ENCODE measurements around the gene DEPP1.

The DEPP1 gene

DNA sequence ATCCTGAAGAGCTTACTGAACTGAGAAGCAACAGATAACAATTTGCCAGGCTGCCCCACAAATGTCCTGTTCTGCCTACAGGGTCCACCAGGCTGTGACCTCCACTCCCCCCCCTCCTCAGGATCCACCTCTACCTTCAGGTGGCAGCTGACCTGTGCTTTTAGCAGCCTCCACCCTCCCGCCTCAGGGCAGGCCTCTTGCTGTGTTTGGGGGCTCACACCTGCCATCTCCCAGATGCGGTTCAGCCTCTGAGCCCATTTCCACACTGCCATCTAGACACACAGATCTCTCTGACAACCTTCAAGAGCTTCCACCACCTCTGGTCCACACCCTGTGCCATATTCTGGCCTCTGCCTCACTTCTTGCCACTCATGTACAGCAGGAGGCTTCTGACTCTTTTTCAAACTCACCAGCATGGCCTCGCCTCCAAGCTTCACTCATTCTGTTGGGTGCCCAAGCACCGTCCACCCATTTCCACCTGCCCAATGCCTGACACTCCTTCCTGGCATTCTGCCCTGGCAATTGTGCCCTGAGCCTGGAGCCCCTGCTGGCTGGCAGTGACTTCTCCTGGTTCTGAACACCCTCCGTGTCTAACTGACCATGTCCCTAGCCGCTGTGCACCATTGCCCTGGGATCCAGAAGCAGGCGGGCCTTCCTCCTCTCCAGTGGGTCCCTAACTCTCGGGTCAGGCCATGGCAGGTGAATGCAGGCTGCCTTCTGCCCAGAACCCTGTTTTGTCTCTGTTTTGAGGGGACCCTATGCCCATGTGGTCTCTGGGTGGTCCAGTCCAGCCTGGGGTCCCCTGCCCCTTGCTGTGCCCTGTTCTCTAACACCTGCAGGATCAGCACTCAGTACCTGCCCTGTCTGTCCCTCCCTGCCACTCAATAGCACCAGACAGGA lies 49.0 kb downstream of the DEPP1 start:
- no peak for DNase-seq (ENCODE audit: low read depth)
- no peak for TF ChIP-seq CTCF (conservative IDR thresholded peaks at IDR 0.05; ENCODE audit: low read depth, low read length)
- H3K4me3 ChIP-seq (ENCODE audit: low read length) = no peak overlapping the region

- DNase-seq (ENCODE audit: low read depth) = no peak
- H3K4me3 ChIP-seq (ENCODE audit: low read length) = no peak overlapping the region
- TF ChIP-seq CTCF (conservative IDR thresholded peaks at IDR 0.05; ENCODE audit: low read depth, low read length) = no peak
These were observed 50.1 kb downstream of the DEPP1 start for GRCh38 chr10:44928462-44928861.

- no peak for TF ChIP-seq CTCF (conservative IDR thresholded peaks at IDR 0.05; ENCODE audit: low read depth, low read length)
- DNase-seq (ENCODE audit: low read depth) = no peak
- no peak overlapping the region for H3K4me3 ChIP-seq (ENCODE audit: low read length)
These were observed 51.3 kb downstream of the DEPP1 start for GRCh38 chr10:44927352-44927751.

- no peak overlapping the region for H3K4me3 ChIP-seq (ENCODE audit: low read length)
- no peak for TF ChIP-seq CTCF (conservative IDR thresholded peaks at IDR 0.05; ENCODE audit: low read depth, low read length)
- no peak for DNase-seq (ENCODE audit: low read depth)
These were observed 51.8 kb downstream of the DEPP1 start for GRCh38 chr10:44926751-44927351.

All from retinal pigment epithelial cell (primary cell).